ENCODE measurements around the gene WSB1.

Gene WSB1

DNA sequence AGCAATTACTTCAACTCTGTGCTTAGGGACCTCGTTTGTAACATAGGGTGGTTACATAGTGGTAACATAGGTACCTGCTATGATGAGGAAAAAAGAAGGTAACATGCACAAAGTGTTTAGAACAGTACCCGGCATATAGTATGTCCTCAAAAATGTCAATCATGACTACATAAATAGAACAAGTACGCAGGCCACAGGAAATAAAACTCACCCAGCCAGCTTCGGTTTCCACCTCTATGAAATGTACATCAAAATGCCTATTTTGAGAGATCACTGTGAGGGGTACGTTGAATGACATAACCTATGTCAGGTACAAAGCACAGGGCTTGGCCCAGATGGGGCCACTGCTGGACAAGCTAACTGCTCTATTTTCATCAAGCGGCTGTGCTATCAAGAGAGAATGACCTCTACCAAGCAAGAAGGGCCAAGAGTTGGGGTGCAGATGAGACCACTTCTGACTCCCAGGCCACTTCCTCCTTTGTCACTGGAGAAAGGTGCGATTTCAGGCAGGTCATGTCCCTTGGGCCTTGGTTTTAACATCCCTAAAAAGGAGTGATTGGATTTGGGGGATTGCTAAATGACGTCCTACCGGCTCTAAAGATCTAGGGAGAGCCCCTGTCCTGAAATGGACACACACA lies 45.4 kb downstream of the WSB1 start:
- TF ChIP-seq, protein P1, sequence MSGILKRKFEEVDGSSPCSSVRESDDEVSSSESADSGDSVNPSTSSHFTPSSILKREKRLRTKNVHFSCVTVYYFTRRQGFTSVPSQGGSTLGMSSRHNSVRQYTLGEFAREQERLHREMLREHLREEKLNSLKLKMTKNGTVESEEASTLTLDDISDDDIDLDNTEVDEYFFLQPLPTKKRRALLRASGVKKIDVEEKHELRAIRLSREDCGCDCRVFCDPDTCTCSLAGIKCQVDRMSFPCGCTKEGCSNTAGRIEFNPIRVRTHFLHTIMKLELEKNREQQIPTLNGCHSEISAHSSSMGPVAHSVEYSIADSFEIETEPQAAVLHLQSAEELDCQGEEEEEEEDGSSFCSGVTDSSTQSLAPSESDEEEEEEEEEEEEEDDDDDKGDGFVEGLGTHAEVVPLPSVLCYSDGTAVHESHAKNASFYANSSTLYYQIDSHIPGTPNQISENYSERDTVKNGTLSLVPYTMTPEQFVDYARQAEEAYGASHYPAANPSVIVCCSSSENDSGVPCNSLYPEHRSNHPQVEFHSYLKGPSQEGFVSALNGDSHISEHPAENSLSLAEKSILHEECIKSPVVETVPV (CRISPR knock-in tag; IDR thresholded peaks at IDR 0.05) = no peak
- TF ChIP-seq ZFP30 (CRISPR knock-in tag; IDR thresholded peaks at IDR 0.05) (no peak), ZNF565 (CRISPR knock-in tag; conservative IDR thresholded peaks at IDR 0.05; ENCODE audit: low read depth) (no peak), ESRRG (CRISPR knock-in tag; IDR thresholded peaks at IDR 0.05) (no peak), TCF4 (CRISPR knock-in tag; IDR thresholded peaks at IDR 0.05; ENCODE audit: borderline replicate concordance) (no peak), ZNF70 (CRISPR knock-in tag; IDR thresholded peaks at IDR 0.05) (no peak), TOX (CRISPR knock-in tag; IDR thresholded peaks at IDR 0.05; ENCODE audit: borderline replicate concordance) (no peak), ISL1 (CRISPR knock-in tag; IDR thresholded peaks at IDR 0.05) (no peak), OSR1 (CRISPR knock-in tag; IDR thresholded peaks at IDR 0.05) (no peak), BACH2 (CRISPR knock-in tag; IDR thresholded peaks at IDR 0.05; ENCODE audit: borderline replicate concordance) (no peak), ZNF8 (CRISPR knock-in tag; IDR thresholded peaks at IDR 0.05) (no peak), SNAI2 (CRISPR knock-in tag; IDR thresholded peaks at IDR 0.05) (no peak), PPARA (CRISPR knock-in tag; IDR thresholded peaks at IDR 0.05; ENCODE audit: borderline replicate concordance) (no peak), ZFP3 (CRISPR knock-in tag; IDR thresholded peaks at IDR 0.05) (no peak), RARB (CRISPR knock-in tag; IDR thresholded peaks at IDR 0.05) (no peak), CSDC2 (CRISPR knock-in tag; IDR thresholded peaks at IDR 0.05) (no peak)
- TF ChIP-seq, protein P2, sequence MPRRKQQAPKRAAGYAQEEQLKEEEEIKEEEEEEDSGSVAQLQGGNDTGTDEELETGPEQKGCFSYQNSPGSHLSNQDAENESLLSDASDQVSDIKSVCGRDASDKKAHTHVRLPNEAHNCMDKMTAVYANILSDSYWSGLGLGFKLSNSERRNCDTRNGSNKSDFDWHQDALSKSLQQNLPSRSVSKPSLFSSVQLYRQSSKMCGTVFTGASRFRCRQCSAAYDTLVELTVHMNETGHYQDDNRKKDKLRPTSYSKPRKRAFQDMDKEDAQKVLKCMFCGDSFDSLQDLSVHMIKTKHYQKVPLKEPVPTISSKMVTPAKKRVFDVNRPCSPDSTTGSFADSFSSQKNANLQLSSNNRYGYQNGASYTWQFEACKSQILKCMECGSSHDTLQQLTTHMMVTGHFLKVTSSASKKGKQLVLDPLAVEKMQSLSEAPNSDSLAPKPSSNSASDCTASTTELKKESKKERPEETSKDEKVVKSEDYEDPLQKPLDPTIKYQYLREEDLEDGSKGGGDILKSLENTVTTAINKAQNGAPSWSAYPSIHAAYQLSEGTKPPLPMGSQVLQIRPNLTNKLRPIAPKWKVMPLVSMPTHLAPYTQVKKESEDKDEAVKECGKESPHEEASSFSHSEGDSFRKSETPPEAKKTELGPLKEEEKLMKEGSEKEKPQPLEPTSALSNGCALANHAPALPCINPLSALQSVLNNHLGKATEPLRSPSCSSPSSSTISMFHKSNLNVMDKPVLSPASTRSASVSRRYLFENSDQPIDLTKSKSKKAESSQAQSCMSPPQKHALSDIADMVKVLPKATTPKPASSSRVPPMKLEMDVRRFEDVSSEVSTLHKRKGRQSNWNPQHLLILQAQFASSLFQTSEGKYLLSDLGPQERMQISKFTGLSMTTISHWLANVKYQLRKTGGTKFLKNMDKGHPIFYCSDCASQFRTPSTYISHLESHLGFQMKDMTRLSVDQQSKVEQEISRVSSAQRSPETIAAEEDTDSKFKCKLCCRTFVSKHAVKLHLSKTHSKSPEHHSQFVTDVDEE (CRISPR knock-in tag; IDR thresholded peaks at IDR 0.05) = no peak
- TF ChIP-seq, protein P3, sequence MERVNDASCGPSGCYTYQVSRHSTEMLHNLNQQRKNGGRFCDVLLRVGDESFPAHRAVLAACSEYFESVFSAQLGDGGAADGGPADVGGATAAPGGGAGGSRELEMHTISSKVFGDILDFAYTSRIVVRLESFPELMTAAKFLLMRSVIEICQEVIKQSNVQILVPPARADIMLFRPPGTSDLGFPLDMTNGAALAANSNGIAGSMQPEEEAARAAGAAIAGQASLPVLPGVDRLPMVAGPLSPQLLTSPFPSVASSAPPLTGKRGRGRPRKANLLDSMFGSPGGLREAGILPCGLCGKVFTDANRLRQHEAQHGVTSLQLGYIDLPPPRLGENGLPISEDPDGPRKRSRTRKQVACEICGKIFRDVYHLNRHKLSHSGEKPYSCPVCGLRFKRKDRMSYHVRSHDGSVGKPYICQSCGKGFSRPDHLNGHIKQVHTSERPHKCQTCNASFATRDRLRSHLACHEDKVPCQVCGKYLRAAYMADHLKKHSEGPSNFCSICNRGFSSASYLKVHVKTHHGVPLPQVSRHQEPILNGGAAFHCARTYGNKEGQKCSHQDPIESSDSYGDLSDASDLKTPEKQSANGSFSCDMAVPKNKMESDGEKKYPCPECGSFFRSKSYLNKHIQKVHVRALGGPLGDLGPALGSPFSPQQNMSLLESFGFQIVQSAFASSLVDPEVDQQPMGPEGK (CRISPR knock-in tag; IDR thresholded peaks at IDR 0.05; ENCODE audit: borderline replicate concordance) = no peak
- TF ChIP-seq, protein P4, sequence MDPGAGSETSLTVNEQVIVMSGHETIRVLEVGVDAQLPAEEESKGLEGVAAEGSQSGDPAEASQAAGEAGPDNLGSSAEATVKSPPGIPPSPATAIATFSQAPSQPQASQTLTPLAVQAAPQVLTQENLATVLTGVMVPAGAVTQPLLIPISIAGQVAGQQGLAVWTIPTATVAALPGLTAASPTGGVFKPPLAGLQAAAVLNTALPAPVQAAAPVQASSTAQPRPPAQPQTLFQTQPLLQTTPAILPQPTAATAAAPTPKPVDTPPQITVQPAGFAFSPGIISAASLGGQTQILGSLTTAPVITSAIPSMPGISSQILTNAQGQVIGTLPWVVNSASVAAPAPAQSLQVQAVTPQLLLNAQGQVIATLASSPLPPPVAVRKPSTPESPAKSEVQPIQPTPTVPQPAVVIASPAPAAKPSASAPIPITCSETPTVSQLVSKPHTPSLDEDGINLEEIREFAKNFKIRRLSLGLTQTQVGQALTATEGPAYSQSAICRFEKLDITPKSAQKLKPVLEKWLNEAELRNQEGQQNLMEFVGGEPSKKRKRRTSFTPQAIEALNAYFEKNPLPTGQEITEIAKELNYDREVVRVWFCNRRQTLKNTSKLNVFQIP (CRISPR knock-in tag; IDR thresholded peaks at IDR 0.05; ENCODE audit: borderline replicate concordance, low read depth) = no peak
- ATAC-seq = no peak

DNA sequence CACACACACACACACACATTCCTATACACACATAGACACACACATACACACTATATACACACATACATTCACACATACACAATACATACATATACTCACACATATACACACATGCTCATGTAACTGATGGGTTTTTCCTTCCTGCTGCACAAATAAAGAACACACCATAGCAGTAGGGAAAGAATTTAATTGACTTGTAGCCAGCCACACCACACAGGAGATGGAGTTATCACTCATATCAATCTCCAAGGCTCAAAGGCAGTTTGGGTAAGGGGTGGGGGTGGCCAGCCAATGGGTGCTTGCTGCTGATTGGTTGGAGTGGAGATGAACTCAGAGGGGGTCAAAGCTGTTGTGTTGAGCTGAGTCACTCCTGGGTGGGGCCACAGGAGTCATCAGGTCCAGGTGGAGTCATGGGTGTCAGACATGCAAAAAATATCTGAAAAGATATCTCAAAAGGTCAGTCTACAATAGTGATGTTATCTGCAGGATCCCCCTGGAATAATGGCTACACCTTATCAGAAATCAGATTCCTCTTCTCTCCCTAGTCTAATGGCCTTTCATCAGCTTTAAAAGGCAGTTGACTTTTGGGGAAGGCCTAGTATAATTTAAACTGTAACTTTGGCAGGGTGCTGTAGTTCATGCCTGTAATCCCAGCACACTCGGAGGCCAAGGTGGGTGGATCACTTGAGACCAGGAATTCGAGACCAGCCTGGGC lies 46.1 kb downstream of the WSB1 start:
- TF ChIP-seq ZFP30 (CRISPR knock-in tag; IDR thresholded peaks at IDR 0.05) (no peak), ZNF565 (CRISPR knock-in tag; conservative IDR thresholded peaks at IDR 0.05; ENCODE audit: low read depth) (no peak), RARB (CRISPR knock-in tag; IDR thresholded peaks at IDR 0.05) (no peak), TCF4 (CRISPR knock-in tag; IDR thresholded peaks at IDR 0.05; ENCODE audit: borderline replicate concordance) (no peak), OSR1 (CRISPR knock-in tag; IDR thresholded peaks at IDR 0.05) (no peak), ZFP3 (CRISPR knock-in tag; IDR thresholded peaks at IDR 0.05) (no peak), ISL1 (CRISPR knock-in tag; IDR thresholded peaks at IDR 0.05) (no peak), SNAI2 (CRISPR knock-in tag; IDR thresholded peaks at IDR 0.05) (no peak), ESRRG (CRISPR knock-in tag; IDR thresholded peaks at IDR 0.05) (no peak)
- TF ChIP-seq, protein P5, sequence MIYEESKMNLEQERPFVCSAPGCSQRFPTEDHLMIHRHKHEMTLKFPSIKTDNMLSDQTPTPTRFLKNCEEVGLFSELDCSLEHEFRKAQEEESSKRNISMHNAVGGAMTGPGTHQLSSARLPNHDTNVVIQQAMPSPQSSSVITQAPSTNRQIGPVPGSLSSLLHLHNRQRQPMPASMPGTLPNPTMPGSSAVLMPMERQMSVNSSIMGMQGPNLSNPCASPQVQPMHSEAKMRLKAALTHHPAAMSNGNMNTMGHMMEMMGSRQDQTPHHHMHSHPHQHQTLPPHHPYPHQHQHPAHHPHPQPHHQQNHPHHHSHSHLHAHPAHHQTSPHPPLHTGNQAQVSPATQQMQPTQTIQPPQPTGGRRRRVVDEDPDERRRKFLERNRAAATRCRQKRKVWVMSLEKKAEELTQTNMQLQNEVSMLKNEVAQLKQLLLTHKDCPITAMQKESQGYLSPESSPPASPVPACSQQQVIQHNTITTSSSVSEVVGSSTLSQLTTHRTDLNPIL (CRISPR knock-in tag; IDR thresholded peaks at IDR 0.05; ENCODE audit: low read depth) = no peak
- TF ChIP-seq, protein P3 (CRISPR knock-in tag; IDR thresholded peaks at IDR 0.05; ENCODE audit: borderline replicate concordance) = no peak
- TF ChIP-seq, protein P1 (CRISPR knock-in tag; IDR thresholded peaks at IDR 0.05) = no peak
- TF ChIP-seq, protein P4 (CRISPR knock-in tag; IDR thresholded peaks at IDR 0.05; ENCODE audit: borderline replicate concordance, low read depth) = no peak
- ATAC-seq = no peak
